H9 (cell line): ENCODE measurements around the gene YOD1. TPM values are rescaled to one million over a fixed set of nuclear protein-coding genes. Genes with fewer than 3 reads are reported as not detected.

Source experiments
- DNase-seq: peaks from one replicate; pipeline ENCODE4 v3.0.0-alpha.2; 2017
- H2AFZ ChIP-seq: one replicate; pipeline ENCODE4 v1.6.1; 2013; ENCODE audit warnings: mild to moderate bottlenecking, low read length, control low read depth, moderate library complexity
- H2AK5ac ChIP-seq: 2 replicates; pipeline ENCODE4 v1.6.1; 2013; ENCODE audit warnings: low read length, control low read depth, mixed read lengths; ENCODE audit not compliant: insufficient read length
- H2BK120ac ChIP-seq: one replicate; pipeline ENCODE4 v1.6.1; 2013; ENCODE audit warnings: low read depth, mild to moderate bottlenecking, low read length, control low read depth, inconsistent platforms; ENCODE audit not compliant: poor library complexity, severe bottlenecking
- H2BK12ac ChIP-seq: 2 replicates; pipeline ENCODE4 v1.6.1; 2013; ENCODE audit warnings: low read length, control low read depth, mixed read lengths, low read depth; ENCODE audit not compliant: insufficient read length
- H2BK15ac ChIP-seq: 2 replicates; pipeline ENCODE4 v1.6.1; 2013; ENCODE audit warnings: low read depth, low read length, control low read depth
- H2BK20ac ChIP-seq: one replicate; pipeline ENCODE4 v1.6.1; 2013; ENCODE audit warnings: low read depth, mild to moderate bottlenecking, low read length, control low read depth, inconsistent platforms; ENCODE audit not compliant: poor library complexity, severe bottlenecking
- H2BK5ac ChIP-seq: 2 replicates; pipeline ENCODE4 v1.6.1; 2013; ENCODE audit warnings: low read length, control low read depth, mixed read lengths; ENCODE audit not compliant: insufficient read length
- H3K14ac ChIP-seq: 2 replicates; pipeline ENCODE4 v1.6.1; 2013; ENCODE audit warnings: low read length, control low read depth; ENCODE audit not compliant: insufficient read depth
- H3K18ac ChIP-seq: 2 replicates; pipeline ENCODE4 v1.6.1; 2013; ENCODE audit warnings: low read depth, mild to moderate bottlenecking, mixed read lengths, low read length, control low read depth; ENCODE audit not compliant: insufficient read length
- H3K23ac ChIP-seq: 2 replicates; pipeline ENCODE4 v1.6.1; 2013; ENCODE audit warnings: low read length, control low read depth, mixed read lengths, low read depth; ENCODE audit not compliant: insufficient read length
- H3K23me2 ChIP-seq: 2 replicates; pipeline ENCODE4 v1.6.1; 2013; ENCODE audit warnings: low read depth, mild to moderate bottlenecking, mixed read lengths, low read length, control low read depth; ENCODE audit not compliant: insufficient read length, poor library complexity, severe bottlenecking
- H3K27ac ChIP-seq: 2 replicates; pipeline ENCODE4 v1.5.1; 2013; ENCODE audit warnings: low read length, control low read depth, mixed read lengths, low read depth; ENCODE audit not compliant: insufficient read length
- H3K27me3 ChIP-seq: 2 replicates; pipeline ENCODE4 v1.6.1; 2013; ENCODE audit warnings: low read length, control low read depth, inconsistent platforms; ENCODE audit not compliant: insufficient read depth
- H3K4ac ChIP-seq: 2 replicates; pipeline ENCODE4 v1.6.1; 2013; ENCODE audit warnings: low read depth, mild to moderate bottlenecking, control low read depth, inconsistent platforms, low read length, moderate library complexity
- H3K4me1 ChIP-seq: 2 replicates; pipeline ENCODE4 v1.6.1; 2013; ENCODE audit warnings: low read length, control low read depth, inconsistent platforms; ENCODE audit not compliant: insufficient read depth
- H3K4me2 ChIP-seq: 2 replicates; pipeline ENCODE4 v1.6.1; 2013; ENCODE audit warnings: low read length, control low read depth, mixed read lengths; ENCODE audit not compliant: insufficient read length, insufficient read depth
- H3K56ac ChIP-seq: 2 replicates; pipeline ENCODE4 v1.6.1; 2013; ENCODE audit warnings: low read depth, mild to moderate bottlenecking, mixed read lengths, low read length, control low read depth; ENCODE audit not compliant: insufficient read length
- H3K79me1 ChIP-seq: 2 replicates; pipeline ENCODE4 v1.6.1; 2013; ENCODE audit warnings: low read depth, mild to moderate bottlenecking, moderate library complexity, low read length, control low read depth, inconsistent platforms; ENCODE audit not compliant: insufficient read depth, poor library complexity, severe bottlenecking
- H3K79me2 ChIP-seq: 2 replicates; pipeline ENCODE4 v1.6.1; 2013; ENCODE audit warnings: low read length, control low read depth, inconsistent platforms; ENCODE audit not compliant: insufficient read depth
- H3K9ac ChIP-seq: 2 replicates; pipeline ENCODE4 v1.6.1; 2013; ENCODE audit warnings: low read length, control low read depth, mixed read lengths; ENCODE audit not compliant: insufficient read length; ENCODE audit errors: extremely low read depth
- H3K9me3 ChIP-seq: one replicate; pipeline ENCODE4 v1.6.1; 2013; ENCODE audit warnings: low read depth, low read length, inconsistent platforms; ENCODE audit not compliant: control insufficient read depth
- H3T11ph ChIP-seq: one replicate; pipeline ENCODE4 v1.6.1; 2013; ENCODE audit warnings: mild to moderate bottlenecking, low read length, control low read depth, inconsistent platforms
- H4K20me1 ChIP-seq: one replicate; pipeline ENCODE4 v1.6.1; 2013; ENCODE audit not compliant: control insufficient read depth, insufficient read length, insufficient read depth
- H4K5ac ChIP-seq: 2 replicates; pipeline ENCODE4 v1.6.1; 2013; ENCODE audit warnings: low read depth, mild to moderate bottlenecking, mixed read lengths, low read length, control low read depth; ENCODE audit not compliant: insufficient read length
- H4K8ac ChIP-seq: replicated peaks from 2 replicates; pipeline ENCODE4 v1.6.1; 2013; ENCODE audit warnings: low read length, control low read depth, mixed read lengths, low read depth; ENCODE audit not compliant: insufficient read length
- H4K91ac ChIP-seq: 2 replicates; pipeline ENCODE4 v1.6.1; 2013; ENCODE audit warnings: low read depth, mild to moderate bottlenecking, moderate library complexity, mixed read lengths, low read length, control low read depth; ENCODE audit not compliant: insufficient read length
- H3K27ac Mint-ChIP-seq, 3 experiments: 2 replicates in 2 of 3; 3 replicates in 1 of 3; pipeline ENCODE4 v1.8.0; 2020 to 2021; ENCODE audit warnings: mixed read lengths in 3 of 3, mild to moderate bottlenecking in 1 of 3, moderate library complexity in 1 of 3
- H3K27me3 Mint-ChIP-seq: 2 replicates; pipeline ENCODE4 v1.8.0; 2021; ENCODE audit warnings: low read depth, mild to moderate bottlenecking, moderate library complexity, mixed read lengths
- H3K36me3 Mint-ChIP-seq, 3 experiments: 2 replicates in 2 of 3; 3 replicates in 1 of 3; pipeline ENCODE4 v1.8.0; 2020 to 2021; ENCODE audit warnings: low read depth in 3 of 3, mixed read lengths in 3 of 3; ENCODE audit not compliant: insufficient read depth in 1 of 3
- H3K4me1 Mint-ChIP-seq, 2 experiments: 2 replicates each; pipeline ENCODE4 v1.8.0; 2020; ENCODE audit warnings: mixed read lengths in 2 of 2
- H3K4me3 Mint-ChIP-seq, 2 experiments: 2 replicates in 1 of 2; 3 replicates in 1 of 2; pipeline ENCODE4 v1.8.0; 2020 to 2021; ENCODE audit warnings: mild to moderate bottlenecking in 2 of 2, mixed read lengths in 2 of 2, moderate library complexity in 1 of 2
- H3K9me3 Mint-ChIP-seq, 2 experiments: 2 replicates in 1 of 2; 3 replicates in 1 of 2; pipeline ENCODE4 v1.8.0; 2020; ENCODE audit warnings: mild to moderate bottlenecking in 2 of 2, mixed read lengths in 2 of 2, moderate library complexity in 1 of 2
- WGBS: extraction: QIAGEN DNeasy Blood & Tissue Kit; methylation state at CpG from one replicate; pipeline ENCODE4 v1.1.7; 2013; ENCODE audit warnings: missing lambda C conversion rate, low lambda C conversion rate, mixed read lengths; ENCODE audit not compliant: insufficient read length; ENCODE audit errors: extremely low coverage; 5-methylcytosine and 5-hydroxymethylcytosine counted together
- total RNA-seq: library from RNA; stranded (reverse); gene quantifications from 2 replicates; pipeline ENCODE4 v1.2.1, GENCODE V29; 2021
- TF ChIP-seq, protein P1 (sequence below): fragments of 200-600 bp; sonication (generic); conservative IDR thresholded peaks from 3 replicates; pipeline ENCODE4 v1.8.0; 2021; ENCODE audit warnings: antibody characterized with exemption, mild to moderate bottlenecking

YOD1 gene
- total RNA-seq, 1 experiment from 2014 or later = 8.6 TPM

DNA sequence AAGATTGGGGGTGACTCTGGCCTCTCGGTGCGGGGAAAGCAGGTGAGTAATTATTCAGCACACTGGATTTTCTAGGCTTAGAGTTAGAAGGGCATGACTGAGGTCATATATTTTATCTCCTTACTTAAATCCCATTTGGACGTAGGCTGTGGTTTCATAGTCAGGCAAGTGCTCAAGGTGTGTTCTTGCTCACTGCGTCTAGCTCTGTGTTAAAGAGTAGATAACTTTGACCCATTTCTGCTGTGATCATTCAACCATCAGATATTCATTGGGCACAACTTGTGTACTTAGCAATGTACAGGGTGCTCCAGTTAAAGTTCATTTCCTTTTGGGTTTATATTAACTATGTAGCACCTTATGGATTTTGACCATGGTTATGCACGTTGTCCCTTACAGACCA lies 16.7 kb upstream of the YOD1 start:
- Mint-ChIP-seq H3K36me3 (peaks cover 10 to 49% (median 48%) of the 10 kb centered on the region in 3 experiments), H3K9me3 (no peaks in the 10 kb centered on the region), H3K27me3 (no peaks in the 10 kb centered on the region), H3K27ac (no peak overlapping the region), H3K4me3 (no peak overlapping the region), H3K4me1 (no peaks in the 10 kb centered on the region)
- no peaks in the 10 kb centered on the region for H3K79me1 ChIP-seq
- H4K20me1 ChIP-seq = no peaks in the 10 kb centered on the region
- no peak overlapping the region for H3K4me2 ChIP-seq
- H3K4ac ChIP-seq = no peak overlapping the region
- H3K79me2 ChIP-seq = no peaks in the 10 kb centered on the region
- H2AK5ac ChIP-seq = no peak overlapping the region
- no peak overlapping the region for H3K14ac ChIP-seq
- H3K18ac ChIP-seq = no peak overlapping the region
- H3K23me2 ChIP-seq = no peaks in the 10 kb centered on the region
- TF ChIP-seq, protein P1, sequence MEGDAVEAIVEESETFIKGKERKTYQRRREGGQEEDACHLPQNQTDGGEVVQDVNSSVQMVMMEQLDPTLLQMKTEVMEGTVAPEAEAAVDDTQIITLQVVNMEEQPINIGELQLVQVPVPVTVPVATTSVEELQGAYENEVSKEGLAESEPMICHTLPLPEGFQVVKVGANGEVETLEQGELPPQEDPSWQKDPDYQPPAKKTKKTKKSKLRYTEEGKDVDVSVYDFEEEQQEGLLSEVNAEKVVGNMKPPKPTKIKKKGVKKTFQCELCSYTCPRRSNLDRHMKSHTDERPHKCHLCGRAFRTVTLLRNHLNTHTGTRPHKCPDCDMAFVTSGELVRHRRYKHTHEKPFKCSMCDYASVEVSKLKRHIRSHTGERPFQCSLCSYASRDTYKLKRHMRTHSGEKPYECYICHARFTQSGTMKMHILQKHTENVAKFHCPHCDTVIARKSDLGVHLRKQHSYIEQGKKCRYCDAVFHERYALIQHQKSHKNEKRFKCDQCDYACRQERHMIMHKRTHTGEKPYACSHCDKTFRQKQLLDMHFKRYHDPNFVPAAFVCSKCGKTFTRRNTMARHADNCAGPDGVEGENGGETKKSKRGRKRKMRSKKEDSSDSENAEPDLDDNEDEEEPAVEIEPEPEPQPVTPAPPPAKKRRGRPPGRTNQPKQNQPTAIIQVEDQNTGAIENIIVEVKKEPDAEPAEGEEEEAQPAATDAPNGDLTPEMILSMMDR = no peak
- H3K27me3 ChIP-seq = no peaks in the 10 kb centered on the region
- no peak overlapping the region for H3K56ac ChIP-seq
- no peak overlapping the region for H2BK20ac ChIP-seq
- DNase-seq = no peak
- no peak overlapping the region for H3K9ac ChIP-seq
- H2AFZ ChIP-seq = no peak overlapping the region
- no peak overlapping the region for H3K23ac ChIP-seq
- H2BK5ac ChIP-seq = no peak overlapping the region
- no peak overlapping the region for H2BK15ac ChIP-seq
- H2BK12ac ChIP-seq = no peak overlapping the region
- H3K27ac ChIP-seq = no peak overlapping the region
- no peaks in the 10 kb centered on the region for H3K4me1 ChIP-seq
- H3T11ph ChIP-seq = no peak overlapping the region
- no peak overlapping the region for H2BK120ac ChIP-seq
- H3K9me3 ChIP-seq = no peaks in the 10 kb centered on the region
- no CpG with 5 or more reads among the region's 5 CpGs for WGBS
- no peak overlapping the region for H4K5ac ChIP-seq
- H4K91ac ChIP-seq = no peak overlapping the region
- no peak overlapping the region for H4K8ac ChIP-seq
